MM.1S (cell line): Measurements from ENCODE around the gene SHISA8.

Source experiments
- DNase-seq: peaks from one replicate; pipeline ENCODE4 v3.0.0-alpha.2; 2015
- H2AFZ ChIP-seq: fragments of 300-600 bp; sonication (generic); 2 replicates; pipeline ENCODE4 v1.6.0; 2016; ENCODE audit warnings: antibody characterized with exemption, low read length
- H3F3A ChIP-seq: fragments of 300-600 bp; sonication (generic); 2 replicates; pipeline ENCODE4 v1.6.1; 2016; ENCODE audit warnings: mild to moderate bottlenecking, antibody characterized with exemption, low read length, moderate library complexity, mixed read lengths; ENCODE audit not compliant: insufficient read depth
- H3K27ac ChIP-seq: fragments of 300-600 bp; sonication (generic); 2 replicates; pipeline ENCODE4 v1.5.1; 2016; ENCODE audit warnings: mild to moderate bottlenecking, low read length
- H3K27me3 ChIP-seq: fragments of 300-600 bp; sonication (generic); replicated peaks from 2 replicates; pipeline ENCODE4 v1.6.0; 2016; ENCODE audit warnings: low read length; ENCODE audit not compliant: insufficient read depth
- H3K36me3 ChIP-seq: fragments of 300-600 bp; sonication (generic); replicated peaks from 2 replicates; pipeline ENCODE4 v1.6.1; 2016; ENCODE audit warnings: mild to moderate bottlenecking, low read length, mixed read lengths; ENCODE audit not compliant: insufficient read depth
- H3K4me1 ChIP-seq: fragments of 300-600 bp; sonication (generic); 2 replicates; pipeline ENCODE4 v1.6.1; 2016; ENCODE audit warnings: low read length, mixed read lengths
- H3K4me2 ChIP-seq: fragments of 300-600 bp; sonication (generic); 2 replicates; pipeline ENCODE4 v1.6.0; 2016; ENCODE audit warnings: low read depth, low read length
- H3K4me3 ChIP-seq: fragments of 300-600 bp; sonication (generic); 2 replicates; pipeline ENCODE4 v1.5.1; 2016; ENCODE audit warnings: low read length, mixed read lengths
- H3K79me2 ChIP-seq: fragments of 300-600 bp; sonication (generic); 2 replicates; pipeline ENCODE4 v1.6.1; 2016; ENCODE audit warnings: mixed run types, low read length, mixed read lengths
- H3K9ac ChIP-seq: fragments of 300-600 bp; sonication (generic); 2 replicates; pipeline ENCODE4 v1.6.1; 2016; ENCODE audit warnings: low read length, mixed read lengths
- H3K9me2 ChIP-seq: fragments of 300-600 bp; sonication (generic); replicated peaks from 2 replicates; pipeline ENCODE4 v1.6.1; 2016; ENCODE audit warnings: mild to moderate bottlenecking, low read length, mixed read lengths; ENCODE audit not compliant: insufficient read depth
- H3K9me3 ChIP-seq: fragments of 300-600 bp; sonication (generic); replicated peaks from 2 replicates; pipeline ENCODE4 v1.6.1; 2016; ENCODE audit warnings: mild to moderate bottlenecking, low read length, mixed read lengths; ENCODE audit not compliant: insufficient read depth
- H4K20me1 ChIP-seq: fragments of 300-600 bp; sonication (generic); 2 replicates; pipeline ENCODE4 v1.6.1; 2016; ENCODE audit warnings: mild to moderate bottlenecking, low read length, moderate library complexity, mixed read lengths; ENCODE audit not compliant: insufficient read depth
- CTCF ChIP-seq: fragments of 300-600 bp; sonication (generic); IDR thresholded peaks from 2 replicates; pipeline ENCODE4 v1.5.1; 2016; ENCODE audit warnings: antibody characterized with exemption, low read length, mixed read lengths
- EZH2 ChIP-seq: fragments of 300-600 bp; sonication (generic); optimal IDR thresholded peaks from 2 replicates; pipeline ENCODE3; 2017; ENCODE audit warnings: low read depth, mild to moderate bottlenecking, antibody characterized with exemption, low read length, mixed read lengths
- EZH2phosphoT487 ChIP-seq: fragments of 300-600 bp; sonication (generic); IDR thresholded peaks from 2 replicates; pipeline ENCODE4 v1.6.1; 2018; ENCODE audit warnings: antibody characterized with exemption, low read length

SHISA8 gene

GRCh38 chr22:41888627-41889200 is 26.2 kb downstream of the SHISA8 start:
- Histone ChIP-seq H3K9me3 (no peaks in the 10 kb centered on the region), H3K79me2 (peaks cover 4% of the 10 kb centered on the region; the same call in 1 of the 2 replicates), H3K9ac (no peak overlapping the region), H3K27ac (no peak overlapping the region), H3K9me2 (no peaks in the 10 kb centered on the region), H3K27me3 (no peaks in the 10 kb centered on the region), H3K4me2 (no peak overlapping the region), H4K20me1 (no peaks in the 10 kb centered on the region), H2AFZ (no peak overlapping the region), H3K4me1 (no peaks in the 10 kb centered on the region), H3F3A (no peaks in the 10 kb centered on the region; the same call in 1 of the 2 replicates), H3K36me3 (peaks cover 20% of the 10 kb centered on the region), H3K4me3 (no peak overlapping the region)
- no peak for DNase-seq
- TF ChIP-seq EZH2phosphoT487 (no peak), CTCF (no peak), EZH2 (no peak)

- H3K9me3 ChIP-seq = no peaks in the 10 kb centered on the region
These were observed 29.4 kb downstream of the SHISA8 start for GRCh38 chr22:41885516-41885915.

GRCh38 chr22:41885116-41885515 is 29.8 kb downstream of the SHISA8 start:
- no peaks in the 10 kb centered on the region for H3K9me2 ChIP-seq
- no peak overlapping the region for H3K4me3 ChIP-seq
- H3K36me3 ChIP-seq = peaks cover 26% of the 10 kb centered on the region
- no peak overlapping the region for H3K27ac ChIP-seq
- no peaks in the 10 kb centered on the region for H3F3A ChIP-seq
- no peaks in the 10 kb centered on the region for H3K4me1 ChIP-seq
- H3K9me3 ChIP-seq = no peaks in the 10 kb centered on the region
- H3K9ac ChIP-seq = no peak overlapping the region
- no peak overlapping the region for H3K4me2 ChIP-seq
- no peaks in the 10 kb centered on the region for H3K27me3 ChIP-seq
- DNase-seq = no peak
- no peak overlapping the region for H2AFZ ChIP-seq
- 0 out of 2 replicates have a peak, but pooled peaks cover 5% of the 10 kb centered on the region for H3K79me2 ChIP-seq
- no peak for TF ChIP-seq EZH2
- TF ChIP-seq EZH2phosphoT487 = no peak
- no peak for TF ChIP-seq CTCF
- H4K20me1 ChIP-seq = no peaks in the 10 kb centered on the region

More at GRCh38 chr22:41885516-41885915, 29.4 kb downstream of the SHISA8 start:
- H3K4me1 ChIP-seq = no peaks in the 10 kb centered on the region
- DNase-seq = no peak
- no peaks in the 10 kb centered on the region for H3K9me2 ChIP-seq
- H3K4me2 ChIP-seq = no peak overlapping the region
- no peak overlapping the region for H3K27ac ChIP-seq
- no peak overlapping the region for H3K4me3 ChIP-seq
- H2AFZ ChIP-seq = no peak overlapping the region
- H3F3A ChIP-seq = no peaks in the 10 kb centered on the region
- H3K9ac ChIP-seq = no peak overlapping the region
- H4K20me1 ChIP-seq = no peaks in the 10 kb centered on the region
- no peak for TF ChIP-seq CTCF
- TF ChIP-seq EZH2 = no peak
- TF ChIP-seq EZH2phosphoT487 = no peak
- H3K36me3 ChIP-seq = peaks cover 24% of the 10 kb centered on the region
- 0 out of 2 replicates have a peak, but pooled peaks cover 8% of the 10 kb centered on the region for H3K79me2 ChIP-seq
- no peaks in the 10 kb centered on the region for H3K27me3 ChIP-seq
